Measurements from ENCODE around the gene LRRC25. TPM values are rescaled to one million over a fixed set of nuclear protein-coding genes. Genes with fewer than 3 reads are reported as not detected.

LRRC25 gene
- total and polyA plus RNA-seq, 2 experiments from 2014 or later = 0.36 TPM; not detected in 1

DNA sequence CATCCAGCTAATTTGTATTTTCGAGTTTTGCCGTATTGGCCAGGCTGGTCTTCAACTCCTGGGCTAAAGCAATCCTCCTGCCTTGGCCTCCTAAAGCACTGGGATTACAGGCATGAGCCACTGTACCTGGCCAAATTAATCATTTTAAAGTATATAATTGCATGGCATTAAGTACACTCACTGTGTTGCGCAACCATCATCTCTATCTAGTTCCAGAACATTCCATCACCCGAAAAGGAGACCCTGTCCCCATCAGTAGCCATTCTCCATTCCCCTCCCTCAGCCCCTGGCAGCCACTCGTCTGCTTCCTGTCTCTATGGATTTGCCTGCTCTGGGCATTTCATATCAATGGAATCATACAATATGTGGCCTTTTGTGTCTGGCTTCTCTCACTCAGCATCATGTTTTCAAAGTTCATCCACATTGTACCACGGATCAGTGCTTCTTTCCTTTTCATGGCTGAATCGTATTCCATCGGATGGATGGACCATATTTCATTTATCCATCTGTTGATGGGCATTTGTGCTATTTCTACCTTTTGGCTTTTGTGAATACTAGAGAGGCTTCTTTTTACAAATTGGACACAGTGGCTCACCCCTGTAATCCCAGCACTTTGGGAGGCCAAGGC, 43.9 kb downstream of the LRRC25 start:
- no peak overlapping the region for H3K4me2 ChIP-seq
- H3K27ac ChIP-seq = no peak overlapping the region
- H4K20me1 ChIP-seq (ENCODE audit: insufficient read depth, poor library complexity, severe bottlenecking) = no peaks in the 10 kb centered on the region
- 94% methylated on average over 8 of the region's 8 CpGs for WGBS (ENCODE audit: low lambda C conversion rate, missing lambda C conversion rate)
- no peaks in the 10 kb centered on the region for H3K27me3 ChIP-seq
- no peaks in the 10 kb centered on the region for H3K9me3 ChIP-seq (ENCODE audit: low read depth)
- H3K4me1 ChIP-seq (ENCODE audit: insufficient read depth) = no peaks in the 10 kb centered on the region
- H2AFZ ChIP-seq = no peak overlapping the region
- no peak for DNase-seq (ENCODE audit: low spot score)
- H3K36me3 ChIP-seq (replicated peaks; ENCODE audit: insufficient read depth, low read depth) = peaks cover 3% of the 10 kb centered on the region
- H3K4me3 ChIP-seq = no peak overlapping the region
- peaks cover 3% of the 10 kb centered on the region for H3K79me2 ChIP-seq
- no peaks in the 10 kb centered on the region for H3K9me2 ChIP-seq (replicated peaks; ENCODE audit: insufficient read depth)
- TF ChIP-seq, protein P1, sequence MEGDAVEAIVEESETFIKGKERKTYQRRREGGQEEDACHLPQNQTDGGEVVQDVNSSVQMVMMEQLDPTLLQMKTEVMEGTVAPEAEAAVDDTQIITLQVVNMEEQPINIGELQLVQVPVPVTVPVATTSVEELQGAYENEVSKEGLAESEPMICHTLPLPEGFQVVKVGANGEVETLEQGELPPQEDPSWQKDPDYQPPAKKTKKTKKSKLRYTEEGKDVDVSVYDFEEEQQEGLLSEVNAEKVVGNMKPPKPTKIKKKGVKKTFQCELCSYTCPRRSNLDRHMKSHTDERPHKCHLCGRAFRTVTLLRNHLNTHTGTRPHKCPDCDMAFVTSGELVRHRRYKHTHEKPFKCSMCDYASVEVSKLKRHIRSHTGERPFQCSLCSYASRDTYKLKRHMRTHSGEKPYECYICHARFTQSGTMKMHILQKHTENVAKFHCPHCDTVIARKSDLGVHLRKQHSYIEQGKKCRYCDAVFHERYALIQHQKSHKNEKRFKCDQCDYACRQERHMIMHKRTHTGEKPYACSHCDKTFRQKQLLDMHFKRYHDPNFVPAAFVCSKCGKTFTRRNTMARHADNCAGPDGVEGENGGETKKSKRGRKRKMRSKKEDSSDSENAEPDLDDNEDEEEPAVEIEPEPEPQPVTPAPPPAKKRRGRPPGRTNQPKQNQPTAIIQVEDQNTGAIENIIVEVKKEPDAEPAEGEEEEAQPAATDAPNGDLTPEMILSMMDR (IDR thresholded peaks at IDR 0.05; ENCODE audit: poor library complexity) = no peak
- TF ChIP-seq EZH2phosphoT487 (IDR thresholded peaks at IDR 0.05; ENCODE audit: low read depth, severe bottlenecking, unreplicated experiment) (no peak), EZH2 (IDR thresholded peaks at IDR 0.05; ENCODE audit: borderline replicate concordance) (no peak)

DNA sequence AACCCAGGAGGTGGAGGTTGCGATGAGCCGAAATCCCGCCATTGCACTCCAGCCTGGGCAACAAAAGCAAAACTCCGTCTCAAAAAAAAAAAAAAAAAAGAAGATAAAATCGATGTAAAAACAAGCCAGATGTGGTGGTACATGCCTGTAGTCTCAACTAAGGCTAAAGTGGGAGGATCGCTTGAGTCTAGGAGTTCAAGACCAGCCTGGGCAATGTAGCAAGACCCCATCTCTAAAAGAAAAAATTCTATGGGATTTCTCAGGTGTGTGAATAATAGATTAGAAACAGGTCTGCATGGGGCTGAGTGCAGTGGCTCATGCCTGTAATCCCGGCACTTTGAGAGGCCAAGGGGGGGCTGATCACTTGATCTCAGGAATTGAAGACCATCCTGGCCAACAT, 45.9 kb downstream of the LRRC25 start:
- no peak for DNase-seq (ENCODE audit: low spot score)
- Histone ChIP-seq H3K27me3 (no peaks in the 10 kb centered on the region), H2AFZ (no peak overlapping the region), H3K36me3 (replicated peaks; ENCODE audit: insufficient read depth, low read depth) (no peaks in the 10 kb centered on the region), H3K4me3 (no peak overlapping the region), H3K27ac (no peak overlapping the region), H3K79me2 (peaks cover 3% of the 10 kb centered on the region), H3K9me2 (replicated peaks; ENCODE audit: insufficient read depth) (no peaks in the 10 kb centered on the region), H4K20me1 (ENCODE audit: insufficient read depth, poor library complexity, severe bottlenecking) (no peaks in the 10 kb centered on the region), H3K4me2 (no peak overlapping the region), H3K9me3 (ENCODE audit: low read depth) (no peaks in the 10 kb centered on the region), H3K4me1 (ENCODE audit: insufficient read depth) (no peaks in the 10 kb centered on the region)
- WGBS (ENCODE audit: low lambda C conversion rate, missing lambda C conversion rate) = 96% methylated on average over 6 of the region's 7 CpGs
- no peak for TF ChIP-seq EZH2phosphoT487 (IDR thresholded peaks at IDR 0.05; ENCODE audit: low read depth, severe bottlenecking, unreplicated experiment)
- TF ChIP-seq, protein P1 (IDR thresholded peaks at IDR 0.05; ENCODE audit: poor library complexity) = no peak
- TF ChIP-seq EZH2 (IDR thresholded peaks at IDR 0.05; ENCODE audit: borderline replicate concordance) = no peak

DNA sequence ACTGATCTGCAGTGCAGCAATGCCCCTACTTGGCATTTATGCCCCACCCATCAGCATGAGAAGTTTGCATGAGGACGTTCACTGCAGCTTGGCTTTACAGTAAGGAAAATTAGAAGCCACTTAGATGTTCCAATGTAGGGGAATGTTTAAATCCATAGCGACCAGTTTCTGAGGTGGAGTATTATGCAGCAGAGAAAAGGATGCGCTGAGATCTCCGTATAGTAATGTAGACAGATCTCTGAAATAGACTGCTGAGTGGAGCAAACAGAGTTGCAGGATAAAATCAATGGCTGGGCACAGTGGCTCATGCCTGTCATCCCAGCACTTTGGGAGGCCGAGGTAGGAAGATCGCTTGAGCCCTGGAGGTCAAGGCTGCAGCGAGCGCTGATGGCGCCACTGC, 46.9 kb downstream of the LRRC25 start:
- Histone ChIP-seq H4K20me1 (ENCODE audit: insufficient read depth, poor library complexity, severe bottlenecking) (no peaks in the 10 kb centered on the region), H3K4me2 (no peak overlapping the region), H3K27ac (no peak overlapping the region), H2AFZ (no peak overlapping the region), H3K36me3 (replicated peaks; ENCODE audit: insufficient read depth, low read depth) (no peaks in the 10 kb centered on the region), H3K79me2 (peaks cover 3% of the 10 kb centered on the region), H3K4me1 (ENCODE audit: insufficient read depth) (no peaks in the 10 kb centered on the region), H3K9me2 (replicated peaks; ENCODE audit: insufficient read depth) (no peaks in the 10 kb centered on the region), H3K4me3 (no peak overlapping the region), H3K27me3 (no peaks in the 10 kb centered on the region), H3K9me3 (ENCODE audit: low read depth) (no peaks in the 10 kb centered on the region)
- WGBS (ENCODE audit: low lambda C conversion rate, missing lambda C conversion rate) = 86% methylated on average over 9 of the region's 9 CpGs
- TF ChIP-seq, protein P1 (IDR thresholded peaks at IDR 0.05; ENCODE audit: poor library complexity) = no peak
- no peak for TF ChIP-seq EZH2 (IDR thresholded peaks at IDR 0.05; ENCODE audit: borderline replicate concordance)
- TF ChIP-seq EZH2phosphoT487 (IDR thresholded peaks at IDR 0.05; ENCODE audit: low read depth, severe bottlenecking, unreplicated experiment) = no peak
- no peak for DNase-seq (ENCODE audit: low spot score)
